IgD-negative memory B cell (primary cell): ENCODE measurements around the gene CBLN3. TPM values are rescaled to one million over a fixed set of nuclear protein-coding genes. Genes with fewer than 3 reads are reported as not detected.
"Not testable (repeated sequence)": the region's sequence is repeated elsewhere in the genome, so short reads cannot be mapped to it uniquely, and the experiment has no call there.

Source experiments
- H3K27ac Mint-ChIP-seq, 3 donors: one replicate each; pipeline ENCODE4 v1.8.0; 2020 to 2022; ENCODE audit warnings: mild to moderate bottlenecking in 3 of 3, mixed read lengths in 3 of 3, moderate library complexity in 1 of 3
- H3K27me3 Mint-ChIP-seq: one replicate; pipeline ENCODE4 v1.8.0; 2021; ENCODE audit warnings: mixed read lengths
- H3K36me3 Mint-ChIP-seq: one replicate; pipeline ENCODE4 v1.8.0; 2020; ENCODE audit warnings: mild to moderate bottlenecking, mixed read lengths
- H3K4me1 Mint-ChIP-seq, 3 donors: one replicate each; pipeline ENCODE4 v1.8.0; 2020 to 2022; ENCODE audit warnings: mixed read lengths in 3 of 3, mild to moderate bottlenecking in 1 of 3
- H3K4me3 Mint-ChIP-seq, 4 donors: one replicate each; pipeline ENCODE4 v1.8.0; 2020 to 2022; ENCODE audit warnings: mild to moderate bottlenecking in 4 of 4, mixed read lengths in 4 of 4, moderate library complexity in 3 of 4
- H3K9me3 Mint-ChIP-seq, 3 donors: one replicate each; pipeline ENCODE4 v1.8.0; 2020 to 2021; ENCODE audit warnings: mixed read lengths in 3 of 3, mild to moderate bottlenecking in 1 of 3
- polyA plus RNA-seq: library from polyadenylated mRNA; unstranded; fragments of 300-500 nt; fragmentation: Illumina TruSeq; gene quantifications from one replicate; pipeline ENCODE4 v1.2.3, GENCODE V29; 2021

CBLN3 gene
- 2.9 TPM for polyA plus RNA-seq

GRCh38 chr14:24429395-24430142 lies at the start of gene CBLN3, which contains the start of gene KHNYN:
Gene CBLN3 (minus strand): TSS chr14:24429668. CDS start chr14:24429054, 614 bp downstream.
Gene KHNYN (plus strand): TSS chr14:24429954. CDS start chr14:24430731, 777 bp downstream.
- Mint-ChIP-seq H3K9me3 (no peaks in the 10 kb centered on the region), H3K4me3 (peak within 1 kb of the TSS; percentile 92 to 96 (median 92)), H3K4me1 (peaks cover 8 to 17% (median 12%) of the 10 kb centered on the region in 3 donors), H3K27me3 (no peaks in the 10 kb centered on the region), H3K36me3 (peaks cover 3% of the 10 kb centered on the region), H3K27ac (peak within 1 kb of the TSS; percentile 97 to 100 (median 99))

- Mint-ChIP-seq H3K9me3 (peaks cover 0 to 6% (median 0%) of the 10 kb centered on the region in 3 donors), H3K4me1 (peaks cover 0 to 3% (median 2%) of the 10 kb centered on the region in 3 donors), H3K27me3 (no peaks in the 10 kb centered on the region), H3K4me3 (no peak overlapping the region), H3K36me3 (peaks cover 5% of the 10 kb centered on the region), H3K27ac (no peak overlapping the region)
These were observed 45.8 kb upstream of the CBLN3 start for GRCh38 chr14:24475261-24475660.

GRCh38 chr14:24473211-24473610 lies 43.7 kb upstream of the CBLN3 start:
- Mint-ChIP-seq H3K9me3 (peaks cover 0 to 5% (median 0%) of the 10 kb centered on the region in 3 donors), H3K36me3 (peaks cover 5% of the 10 kb centered on the region), H3K4me1 (peaks cover under 1 to 2% (median 1%) of the 10 kb centered on the region in 3 donors), H3K27me3 (no peaks in the 10 kb centered on the region), H3K4me3 (no peak overlapping the region), H3K27ac (no peak overlapping the region)

- H3K9me3 Mint-ChIP-seq, H3K27me3 Mint-ChIP-seq: not testable (repeated sequence)
These were observed 41.0 kb upstream of the CBLN3 start for GRCh38 chr14:24470450-24470849.

GRCh38 chr14:24465805-24466204 lies 36.3 kb upstream of the CBLN3 start:
- peaks cover 0 to 10% (median 7%) of the 10 kb centered on the region in 3 donors for H3K4me1 Mint-ChIP-seq
- no peaks in the 10 kb centered on the region for H3K27me3 Mint-ChIP-seq
- no peaks in the 10 kb centered on the region for H3K36me3 Mint-ChIP-seq
- H3K27ac Mint-ChIP-seq = no peak overlapping the region
- peaks cover 0 to 5% (median 3%) of the 10 kb centered on the region in 3 donors for H3K9me3 Mint-ChIP-seq
- no peak overlapping the region for H3K4me3 Mint-ChIP-seq

More at GRCh38 chr14:24470450-24470849, 41.0 kb upstream of the CBLN3 start:
- H3K27ac Mint-ChIP-seq, H3K4me3 Mint-ChIP-seq, H3K4me1 Mint-ChIP-seq, H3K36me3 Mint-ChIP-seq: not testable (repeated sequence)

GRCh38 chr14:24465368-24465767 lies 35.9 kb upstream of the CBLN3 start:
- Mint-ChIP-seq H3K4me3 (no peak overlapping the region), H3K4me1 (peaks cover 0 to 10% (median 7%) of the 10 kb centered on the region in 3 donors), H3K27me3 (no peaks in the 10 kb centered on the region), H3K36me3 (no peaks in the 10 kb centered on the region), H3K9me3 (peaks cover 0 to 3% (median 2%) of the 10 kb centered on the region in 3 donors), H3K27ac (no peak overlapping the region)

GRCh38 chr14:24463884-24464785 lies 34.7 kb upstream of the CBLN3 start:
- peaks cover 0 to 3% (median 0%) of the 10 kb centered on the region in 3 donors for H3K9me3 Mint-ChIP-seq
- H3K4me3 Mint-ChIP-seq = no peak overlapping the region
- no peaks in the 10 kb centered on the region for H3K36me3 Mint-ChIP-seq
- peaks cover 0 to 10% (median 7%) of the 10 kb centered on the region in 3 donors for H3K4me1 Mint-ChIP-seq
- no peaks in the 10 kb centered on the region for H3K27me3 Mint-ChIP-seq
- no peak overlapping the region for H3K27ac Mint-ChIP-seq

- Mint-ChIP-seq H3K9me3 (peaks cover 0 to 3% (median 0%) of the 10 kb centered on the region in 3 donors), H3K27ac (no peak overlapping the region), H3K4me1 (peaks cover 0 to 10% (median 6%) of the 10 kb centered on the region in 3 donors), H3K36me3 (no peaks in the 10 kb centered on the region), H3K27me3 (no peaks in the 10 kb centered on the region), H3K4me3 (no peak overlapping the region)
These were observed 33.8 kb upstream of the CBLN3 start for GRCh38 chr14:24463017-24463883.

- peaks cover 5% of the 10 kb centered on the region for H3K36me3 Mint-ChIP-seq
- H3K4me1 Mint-ChIP-seq = peaks cover 0 to 10% (median 6%) of the 10 kb centered on the region in 3 donors
- H3K4me3 Mint-ChIP-seq = no peak overlapping the region
- peaks cover 0 to 3% (median 0%) of the 10 kb centered on the region in 3 donors for H3K9me3 Mint-ChIP-seq
- no peaks in the 10 kb centered on the region for H3K27me3 Mint-ChIP-seq
- no peak overlapping the region for H3K27ac Mint-ChIP-seq
These were observed 31.9 kb upstream of the CBLN3 start for GRCh38 chr14:24461336-24461735.

- Mint-ChIP-seq H3K27ac (no peak overlapping the region), H3K4me3 (no peak overlapping the region)
These were observed 29.9 kb upstream of the CBLN3 start for GRCh38 chr14:24459331-24459730.

GRCh38 chr14:24458736-24459135 lies 29.3 kb upstream of the CBLN3 start:
- H3K27ac Mint-ChIP-seq = no peak overlapping the region
- H3K4me3 Mint-ChIP-seq = peak overlapping the region in 2 of 4 donors; percentile 33 to 39
- peaks cover 0 to 3% (median 0%) of the 10 kb centered on the region in 3 donors for H3K9me3 Mint-ChIP-seq
- H3K36me3 Mint-ChIP-seq = peaks cover 5% of the 10 kb centered on the region
- H3K27me3 Mint-ChIP-seq = no peaks in the 10 kb centered on the region
- peaks cover 0 to 2% (median under 1%) of the 10 kb centered on the region in 3 donors for H3K4me1 Mint-ChIP-seq

More at GRCh38 chr14:24459331-24459730, 29.9 kb upstream of the CBLN3 start:
- Mint-ChIP-seq H3K9me3 (peaks cover 0 to 3% (median 0%) of the 10 kb centered on the region in 3 donors), H3K36me3 (peaks cover 5% of the 10 kb centered on the region), H3K4me1 (peaks cover 0 to 6% (median 2%) of the 10 kb centered on the region in 3 donors), H3K27me3 (no peaks in the 10 kb centered on the region)

- no peak overlapping the region for H3K4me3 Mint-ChIP-seq
- peaks cover 7% of the 10 kb centered on the region for H3K36me3 Mint-ChIP-seq
- H3K9me3 Mint-ChIP-seq = peaks cover 0 to 3% (median 0%) of the 10 kb centered on the region in 3 donors
- no peaks in the 10 kb centered on the region for H3K4me1 Mint-ChIP-seq
- H3K27ac Mint-ChIP-seq = no peak overlapping the region
- no peaks in the 10 kb centered on the region for H3K27me3 Mint-ChIP-seq
These were observed 27.5 kb upstream of the CBLN3 start for GRCh38 chr14:24456980-24457379.

- H3K4me1 Mint-ChIP-seq, H3K4me3 Mint-ChIP-seq, H3K36me3 Mint-ChIP-seq, H3K27me3 Mint-ChIP-seq, H3K9me3 Mint-ChIP-seq: not testable (repeated sequence)
- H3K27ac Mint-ChIP-seq = peak overlapping the region in 1 of 3 donors; percentile 0
These were observed 21.4 kb upstream of the CBLN3 start for GRCh38 chr14:24450828-24451227.

GRCh38 chr14:24443053-24443665 lies 13.7 kb upstream of the CBLN3 start:
- peaks cover 5% of the 10 kb centered on the region for H3K36me3 Mint-ChIP-seq
- H3K27me3 Mint-ChIP-seq = no peaks in the 10 kb centered on the region
- peak overlapping the region; percentile 93 to 99 (median 95) for H3K27ac Mint-ChIP-seq
- peaks cover 10 to 28% (median 23%) of the 10 kb centered on the region in 3 donors for H3K4me1 Mint-ChIP-seq
- H3K4me3 Mint-ChIP-seq = peak overlapping the region; percentile 95 to 98 (median 98)
- H3K9me3 Mint-ChIP-seq = peaks cover 0 to 1% (median 0%) of the 10 kb centered on the region in 3 donors
